ENCODE measurements around the gene MYO18B.

DNA sequence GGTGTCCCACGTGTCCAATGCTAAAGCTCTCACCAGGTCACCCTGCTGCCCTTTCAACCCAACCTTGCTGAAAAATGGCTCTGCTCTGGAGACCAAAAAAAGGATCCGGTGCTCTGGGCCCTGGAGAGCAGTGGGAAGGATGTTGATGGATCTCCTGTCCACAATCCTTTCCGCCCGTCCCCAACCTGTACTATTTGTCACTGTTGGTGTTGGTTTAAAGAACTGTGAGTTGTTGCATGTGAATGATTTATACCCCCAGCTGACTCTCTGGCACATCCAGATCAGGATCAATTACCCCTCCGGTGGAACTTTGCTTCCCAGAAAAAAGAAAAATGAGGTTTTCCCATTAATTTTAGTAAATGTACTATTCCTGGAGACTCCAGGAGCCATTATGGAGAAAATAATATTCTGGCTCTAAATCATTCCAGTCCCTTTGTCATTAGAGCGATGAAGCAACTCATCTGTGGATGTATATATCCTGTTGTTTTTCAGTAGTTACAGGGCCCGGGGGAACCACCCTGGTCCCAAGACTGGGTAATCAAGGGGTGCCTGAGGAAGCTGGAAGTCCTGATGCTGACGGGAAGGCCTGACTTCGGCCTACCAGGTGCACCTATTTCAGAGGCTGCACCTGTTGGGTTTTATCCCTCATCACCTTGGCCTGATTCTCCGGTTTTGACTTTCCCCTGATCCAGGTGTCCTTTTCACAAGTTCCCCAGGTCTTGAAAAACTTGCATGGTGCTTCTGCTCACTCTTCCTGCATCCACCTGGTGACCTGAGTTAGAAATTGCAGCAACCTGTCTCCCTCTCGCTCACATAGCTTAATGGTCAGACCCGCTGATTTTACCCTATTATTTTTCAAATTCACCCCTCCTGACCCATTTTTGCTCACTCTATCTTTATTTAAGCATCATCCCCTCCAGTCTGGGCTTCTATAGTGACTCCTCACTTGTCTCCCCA is 218.1 kb downstream of the MYO18B start:
- no peak for TF ChIP-seq EP300 (IDR thresholded peaks at IDR 0.05)
- TF ChIP-seq, protein P1, sequence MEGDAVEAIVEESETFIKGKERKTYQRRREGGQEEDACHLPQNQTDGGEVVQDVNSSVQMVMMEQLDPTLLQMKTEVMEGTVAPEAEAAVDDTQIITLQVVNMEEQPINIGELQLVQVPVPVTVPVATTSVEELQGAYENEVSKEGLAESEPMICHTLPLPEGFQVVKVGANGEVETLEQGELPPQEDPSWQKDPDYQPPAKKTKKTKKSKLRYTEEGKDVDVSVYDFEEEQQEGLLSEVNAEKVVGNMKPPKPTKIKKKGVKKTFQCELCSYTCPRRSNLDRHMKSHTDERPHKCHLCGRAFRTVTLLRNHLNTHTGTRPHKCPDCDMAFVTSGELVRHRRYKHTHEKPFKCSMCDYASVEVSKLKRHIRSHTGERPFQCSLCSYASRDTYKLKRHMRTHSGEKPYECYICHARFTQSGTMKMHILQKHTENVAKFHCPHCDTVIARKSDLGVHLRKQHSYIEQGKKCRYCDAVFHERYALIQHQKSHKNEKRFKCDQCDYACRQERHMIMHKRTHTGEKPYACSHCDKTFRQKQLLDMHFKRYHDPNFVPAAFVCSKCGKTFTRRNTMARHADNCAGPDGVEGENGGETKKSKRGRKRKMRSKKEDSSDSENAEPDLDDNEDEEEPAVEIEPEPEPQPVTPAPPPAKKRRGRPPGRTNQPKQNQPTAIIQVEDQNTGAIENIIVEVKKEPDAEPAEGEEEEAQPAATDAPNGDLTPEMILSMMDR (IDR thresholded peaks at IDR 0.05): no peak

All from esophagus muscularis mucosa (tissue), 3 donors.